ENCODE results near the gene LTBP3.

Gene LTBP3

GRCh38 chr11:65535102-65535501 is 23.1 kb downstream of the LTBP3 start:
- TF ChIP-seq ZFX (IDR thresholded peaks at IDR 0.05) (no peak), CTCF (conservative IDR thresholded peaks at IDR 0.05) (no peak)
- H3K27ac ChIP-seq, result no peak overlapping the region

GRCh38 chr11:65532388-65533064 is 25.6 kb downstream of the LTBP3 start:
- TF ChIP-seq CTCF (conservative IDR thresholded peaks at IDR 0.05), result no peak
- TF ChIP-seq ZFX (IDR thresholded peaks at IDR 0.05), result no peak
- no peak overlapping the region for H3K27ac ChIP-seq

- no peak; the same call in 1 of the 2 replicates for TF ChIP-seq CTCF (conservative IDR thresholded peaks at IDR 0.05)
- TF ChIP-seq ZFX (IDR thresholded peaks at IDR 0.05), result no peak
Observed at GRCh38 chr11:65530157-65530496, 28.0 kb downstream of the LTBP3 start.

GRCh38 chr11:65529475-65530156 is 28.5 kb downstream of the LTBP3 start:
- TF ChIP-seq ZFX (IDR thresholded peaks at IDR 0.05), result no peak
- TF ChIP-seq CTCF (conservative IDR thresholded peaks at IDR 0.05), result no peak
- H3K27ac ChIP-seq, result no peak overlapping the region

More at GRCh38 chr11:65530157-65530496, 28.0 kb downstream of the LTBP3 start:
- no peak overlapping the region for H3K27ac ChIP-seq

GRCh38 chr11:65528819-65529350 is 29.3 kb downstream of the LTBP3 start:
- TF ChIP-seq ZFX (IDR thresholded peaks at IDR 0.05), result no peak
- TF ChIP-seq CTCF (conservative IDR thresholded peaks at IDR 0.05), result no peak
- no peak overlapping the region for H3K27ac ChIP-seq

- H3K27ac ChIP-seq, result peak overlapping the region; percentile 98; the same call in 1 of the 2 replicates
- TF ChIP-seq ZFX (IDR thresholded peaks at IDR 0.05), result no peak
- no peak for TF ChIP-seq CTCF (conservative IDR thresholded peaks at IDR 0.05)
Observed at GRCh38 chr11:65526744-65527143, 31.4 kb downstream of the LTBP3 start.

All from C4-2B (cell line).